Gastrocnemius medialis (tissue), 4 donors: Measurements from ENCODE around the gene EPS8. TPM values are rescaled to one million over a fixed set of nuclear protein-coding genes. Genes with fewer than 3 reads are reported as not detected.

Experiments used
- ATAC-seq, 2 donors: fragments of 150-250 bp; one replicate each; pipeline ENCODE4 v1.9.1; 2016
- DNase-seq, 2 donors: peaks; one replicate each; pipeline ENCODE4 v3.0.0-alpha.2; 2019
- H3K27ac ChIP-seq, 4 donors: fragments of 200-600 bp; sonication (generic); 1 replicate in 1 of 4; 2 replicates in 3 of 4; pipeline ENCODE4 v1.5.1; 2016 to 2018; ENCODE audit warnings: mild to moderate bottlenecking in 2 of 4, moderate library complexity in 1 of 4
- H3K27me3 ChIP-seq, 3 donors: fragments of 200-600 bp; sonication (generic) in 2 of 3; 1 replicate in 1 of 3; 2 replicates in 2 of 3; pipeline versions ENCODE4 v1.5.1 to v1.6.0; 2016 to 2019; ENCODE audit warnings: mild to moderate bottlenecking in 1 of 3, moderate library complexity in 1 of 3
- H3K36me3 ChIP-seq, 2 donors: fragments of 200-600 bp; sonication (generic) in 1 of 2; one replicate each; pipeline ENCODE4 v1.5.1; 2017 to 2018
- H3K4me1 ChIP-seq, 2 donors: fragments of 200-600 bp; sonication (generic) in 1 of 2; one replicate each; pipeline ENCODE4 v1.5.1; 2016 to 2017; ENCODE audit warnings: mild to moderate bottlenecking in 2 of 2
- H3K4me3 ChIP-seq, 4 donors: fragments of 200-600 bp; sonication (generic) in 3 of 4; 1 replicate in 1 of 4; 2 replicates in 3 of 4; pipeline ENCODE4 v1.5.1; 2016 to 2019; ENCODE audit warnings: mild to moderate bottlenecking in 2 of 4
- H3K9me3 ChIP-seq, 3 donors: fragments of 200-600 bp; sonication (generic) in 2 of 3; 1 replicate in 1 of 3; 2 replicates in 2 of 3; pipeline ENCODE4 v1.5.1; 2016 to 2019
- POLR2A ChIP-seq, 2 donors: fragments of 450-650 bp; IDR thresholded peaks; one replicate each; pipeline ENCODE4 v1.6.1; 2017; ENCODE audit warnings: antibody characterized with exemption in 2 of 2, mild to moderate bottlenecking in 2 of 2, moderate library complexity in 2 of 2
- in situ Hi-C, 4 donors: fragments of 200-750 bp; cut with MboI; loops; one replicate each; pipeline versions ENCODE4 v1.15.0 to v1.8.0; 2017; ENCODE audit warnings: low sequenced_read_pairs in 4 of 4
- intact Hi-C: fragments of 100-400 bp; cut with DNase I; formaldehyde crosslinking; loops from one replicate; pipeline ENCODE4 v1.15.1; 2023; ENCODE audit warnings: low total_unique reads
- total RNA-seq, 4 donors: library from RNA; depleted of rRNA; stranded (reverse); fragments of >200 nt; gene quantifications; one replicate each; pipeline versions ENCODE4 v1.1.0 to v1.2.3, GENCODE V29; 2016
- TF ChIP-seq, protein P1 (sequence below), 5 experiments: fragments of 450-650 bp in 3 of 5; fragments of 200-600 bp in 2 of 5; sonication (generic) in 2 of 5; IDR thresholded peaks in 4 of 5; conservative IDR thresholded peaks in 1 of 5; 1 replicate in 4 of 5; 2 replicates in 1 of 5; pipeline ENCODE4 v1.5.1; 2016 to 2019; ENCODE audit warnings: antibody characterized with exemption in 5 of 5, mild to moderate bottlenecking in 3 of 5, moderate library complexity in 3 of 5

The EPS8 gene
- total RNA-seq, 4 donors from 2014 or later = 26.8 to 48.4 (median 32.0) TPM

DNA sequence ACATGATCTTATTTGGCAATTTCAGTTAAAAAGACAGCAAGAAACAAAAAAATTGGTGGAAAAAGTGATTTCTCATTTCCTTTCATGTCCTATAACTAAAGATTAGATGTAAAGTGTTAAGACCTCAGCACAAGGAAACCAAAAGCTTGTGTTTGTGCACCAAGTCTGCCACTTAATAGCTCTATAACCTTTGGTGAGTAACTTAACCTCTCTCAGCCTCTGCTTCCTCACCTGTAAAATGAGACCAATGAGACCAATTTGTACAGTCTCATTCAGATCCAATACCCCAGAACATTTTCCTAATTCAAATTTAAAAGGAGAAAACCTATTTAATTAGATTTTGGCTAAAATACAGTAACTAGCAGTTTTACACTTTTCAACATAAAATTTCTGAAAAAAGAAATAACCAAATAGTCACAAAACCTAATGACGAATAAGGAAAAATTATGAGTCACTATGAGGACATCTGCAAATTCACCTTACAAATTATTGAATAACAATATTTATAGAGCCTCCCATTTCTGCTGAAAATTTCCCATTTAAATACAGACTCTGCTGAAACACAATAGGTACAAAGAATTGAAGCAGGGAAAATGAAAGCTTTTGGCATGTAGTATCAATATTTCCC is 71.1 kb downstream of the EPS8 start:
- in situ Hi-C loops (no loop called here), intact Hi-C loops (no loop called here)
- Histone ChIP-seq H3K4me1 (peaks cover 26 to 27% of the 10 kb centered on the region in 2 donors), H3K27ac (no peak overlapping the region), H3K36me3 (no peaks in the 10 kb centered on the region), H3K4me3 (no peak overlapping the region), H3K27me3 (no peaks in the 10 kb centered on the region), H3K9me3 (no peaks in the 10 kb centered on the region)
- ATAC-seq (no peak), DNase-seq (no peak)
- TF ChIP-seq, protein P1, sequence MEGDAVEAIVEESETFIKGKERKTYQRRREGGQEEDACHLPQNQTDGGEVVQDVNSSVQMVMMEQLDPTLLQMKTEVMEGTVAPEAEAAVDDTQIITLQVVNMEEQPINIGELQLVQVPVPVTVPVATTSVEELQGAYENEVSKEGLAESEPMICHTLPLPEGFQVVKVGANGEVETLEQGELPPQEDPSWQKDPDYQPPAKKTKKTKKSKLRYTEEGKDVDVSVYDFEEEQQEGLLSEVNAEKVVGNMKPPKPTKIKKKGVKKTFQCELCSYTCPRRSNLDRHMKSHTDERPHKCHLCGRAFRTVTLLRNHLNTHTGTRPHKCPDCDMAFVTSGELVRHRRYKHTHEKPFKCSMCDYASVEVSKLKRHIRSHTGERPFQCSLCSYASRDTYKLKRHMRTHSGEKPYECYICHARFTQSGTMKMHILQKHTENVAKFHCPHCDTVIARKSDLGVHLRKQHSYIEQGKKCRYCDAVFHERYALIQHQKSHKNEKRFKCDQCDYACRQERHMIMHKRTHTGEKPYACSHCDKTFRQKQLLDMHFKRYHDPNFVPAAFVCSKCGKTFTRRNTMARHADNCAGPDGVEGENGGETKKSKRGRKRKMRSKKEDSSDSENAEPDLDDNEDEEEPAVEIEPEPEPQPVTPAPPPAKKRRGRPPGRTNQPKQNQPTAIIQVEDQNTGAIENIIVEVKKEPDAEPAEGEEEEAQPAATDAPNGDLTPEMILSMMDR (IDR thresholded peaks at IDR 0.05 in 4 of 5, conservative IDR thresholded peaks at IDR 0.05 in 1 of 5) = no peak
- TF ChIP-seq POLR2A (IDR thresholded peaks at IDR 0.05) = no peak

DNA sequence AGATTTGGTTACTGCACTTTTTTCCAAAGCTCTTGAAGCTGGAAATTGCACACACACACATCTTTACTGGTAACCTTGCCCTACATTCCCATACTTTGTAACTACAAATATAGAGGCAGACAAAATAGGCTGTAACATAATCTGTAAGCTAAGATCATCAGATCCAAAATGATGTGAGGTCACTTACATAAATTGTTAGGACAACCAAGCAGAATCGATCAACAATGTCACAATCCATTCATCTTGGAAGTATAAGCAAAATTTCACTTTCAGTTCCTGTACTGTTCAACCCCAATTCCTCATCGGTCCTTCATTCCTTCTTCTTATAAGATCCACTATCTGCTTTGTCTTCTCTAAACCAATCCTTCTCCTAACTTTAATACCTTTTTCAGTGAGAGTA is 72.6 kb downstream of the EPS8 start:
- no peaks in the 10 kb centered on the region for H3K9me3 ChIP-seq
- in situ Hi-C loops (no loop called here), intact Hi-C loops (no loop called here)
- TF ChIP-seq POLR2A (IDR thresholded peaks at IDR 0.05) = no peak
- TF ChIP-seq, protein P1 (IDR thresholded peaks at IDR 0.05 in 4 of 5, conservative IDR thresholded peaks at IDR 0.05 in 1 of 5) = no peak
- ATAC-seq (no peak), DNase-seq (no peak)
- H3K4me3 ChIP-seq = no peak overlapping the region
- no peaks in the 10 kb centered on the region for H3K27me3 ChIP-seq
- no peaks in the 10 kb centered on the region for H3K36me3 ChIP-seq
- peaks cover 20 to 26% of the 10 kb centered on the region in 2 donors for H3K4me1 ChIP-seq
- H3K27ac ChIP-seq = no peak overlapping the region

DNA sequence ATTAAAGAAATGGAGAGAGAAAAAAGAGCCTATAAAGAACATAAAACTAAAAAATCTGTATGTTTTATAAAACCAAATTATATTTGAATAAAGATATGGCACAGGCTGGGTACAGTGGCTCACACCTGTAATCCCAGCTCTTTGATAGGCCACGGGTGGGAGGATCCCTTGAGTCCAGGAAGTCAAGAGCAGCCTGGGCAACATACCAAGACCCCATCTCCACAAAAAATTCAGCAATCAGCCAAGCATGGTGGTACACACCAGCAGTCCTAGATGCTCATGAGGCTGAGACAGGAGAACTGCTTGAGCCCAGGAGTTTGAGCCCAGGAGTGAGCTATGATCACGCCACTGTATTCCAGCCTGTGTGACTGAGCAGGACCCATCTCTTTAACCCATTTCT is 74.9 kb downstream of the EPS8 start:
- Histone ChIP-seq H3K36me3 (no peaks in the 10 kb centered on the region), H3K4me1 (peaks cover 12 to 22% of the 10 kb centered on the region in 2 donors), H3K4me3 (no peak overlapping the region), H3K27me3 (no peaks in the 10 kb centered on the region), H3K9me3 (no peaks in the 10 kb centered on the region), H3K27ac (no peak overlapping the region)
- ATAC-seq (no peak), DNase-seq (no peak)
- intact Hi-C loops (no loop called here), in situ Hi-C loops (no loop called here)
- TF ChIP-seq, protein P1 (IDR thresholded peaks at IDR 0.05 in 4 of 5, conservative IDR thresholded peaks at IDR 0.05 in 1 of 5) = no peak
- TF ChIP-seq POLR2A (IDR thresholded peaks at IDR 0.05) = no peak

DNA sequence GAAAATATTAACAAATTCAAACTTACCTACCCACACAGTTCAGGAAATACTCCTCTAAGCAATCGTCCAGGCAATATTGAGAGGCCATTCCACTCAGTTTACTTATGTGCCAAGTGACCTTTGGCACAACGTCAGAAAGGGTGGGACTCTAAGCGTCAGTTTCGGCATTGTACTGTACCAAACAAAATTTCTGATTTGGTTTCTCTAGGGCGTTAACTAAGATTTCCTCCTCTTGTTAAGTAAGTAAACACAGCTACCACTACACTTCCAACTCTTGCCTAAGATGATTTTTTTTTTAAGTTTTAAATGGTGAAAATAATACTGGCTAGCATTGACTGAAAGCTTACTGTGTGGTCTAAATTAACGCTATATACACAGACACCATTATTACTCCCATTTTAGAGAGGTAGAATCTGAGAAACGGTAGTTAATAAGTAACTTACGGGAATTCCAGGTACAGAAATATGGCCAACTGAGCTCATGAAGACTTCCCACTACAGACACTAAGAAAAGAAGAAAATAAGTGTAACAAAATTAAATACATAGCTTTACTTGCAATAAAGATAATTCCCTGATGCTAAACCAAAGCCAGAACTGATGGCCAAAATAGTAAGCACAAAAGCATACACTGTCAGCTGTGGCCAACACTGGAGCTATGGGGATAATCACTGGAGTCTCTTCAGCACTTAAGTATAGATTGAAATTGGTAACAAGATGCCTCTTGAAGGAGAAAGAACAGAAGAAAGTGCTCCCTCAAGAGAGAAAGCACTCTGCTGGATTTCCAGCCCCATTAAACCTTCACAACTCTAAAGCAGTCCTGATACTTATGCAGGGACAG is 76.1 kb downstream of the EPS8 start:
- H3K9me3 ChIP-seq = no peaks in the 10 kb centered on the region
- in situ Hi-C loops (no loop called here), intact Hi-C loops (no loop called here)
- peak; percentile 80 to 82 for ATAC-seq
- no peak for TF ChIP-seq POLR2A (IDR thresholded peaks at IDR 0.05)
- TF ChIP-seq, protein P1 (IDR thresholded peaks at IDR 0.05 in 4 of 5, conservative IDR thresholded peaks at IDR 0.05 in 1 of 5) = no peak
- H3K4me3 ChIP-seq = peak overlapping the region in 1 of 4 donors; percentile 25
- peak overlapping the region; percentile 42 to 61 (median 55) for H3K27ac ChIP-seq
- H3K4me1 ChIP-seq = peaks cover 8 to 19% of the 10 kb centered on the region in 2 donors
- DNase-seq = peak in 1 of 2 donors; percentile 45
- no peaks in the 10 kb centered on the region for H3K36me3 ChIP-seq
- H3K27me3 ChIP-seq = no peaks in the 10 kb centered on the region
